ENCODE data around the gene TTL. TPM values are rescaled to one million over a fixed set of nuclear protein-coding genes. Genes with fewer than 3 reads are reported as not detected.
"Not testable (repeated sequence)": the region's sequence is repeated elsewhere in the genome, so short reads cannot be mapped to it uniquely, and the experiment has no call there.

TTL gene
- total RNA-seq, 6 experiments from 2014 or later = 48.4 to 65.1 (median 55.1) TPM

GRCh38 chr2:112438603-112439261 lies 43.2 kb upstream of the TTL start:
- not testable (repeated sequence) for DNase-seq; H3K36me3 Mint-ChIP-seq (ENCODE audit: low read depth); H3K4me1 Mint-ChIP-seq (ENCODE audit: low read depth); H3K4me3 Mint-ChIP-seq; H3K9me3 Mint-ChIP-seq; H3K27ac Mint-ChIP-seq
- peaks cover 10% of the 10 kb centered on the region for H3K27me3 Mint-ChIP-seq (ENCODE audit: insufficient read depth)

- H3K36me3 Mint-ChIP-seq (ENCODE audit: low read depth); H3K4me3 Mint-ChIP-seq; H3K27me3 Mint-ChIP-seq (ENCODE audit: insufficient read depth): not testable (repeated sequence)
Observed at GRCh38 chr2:112444256-112444655, 37.7 kb upstream of the TTL start.

GRCh38 chr2:112449854-112450253 lies 32.1 kb upstream of the TTL start:
- H3K4me3 Mint-ChIP-seq = no peak overlapping the region
- no peak for DNase-seq
- H3K27ac Mint-ChIP-seq = no peak overlapping the region
- peaks cover 6% of the 10 kb centered on the region for H3K27me3 Mint-ChIP-seq (ENCODE audit: insufficient read depth)
- H3K36me3 Mint-ChIP-seq (ENCODE audit: low read depth) = peaks cover 6% of the 10 kb centered on the region
- H3K9me3 Mint-ChIP-seq = peaks cover 12% of the 10 kb centered on the region
- TF ChIP-seq CTCF (IDR thresholded peaks at IDR 0.05) = no peak
- no peaks in the 10 kb centered on the region for H3K4me1 Mint-ChIP-seq (ENCODE audit: low read depth)

More at GRCh38 chr2:112444256-112444655, 37.7 kb upstream of the TTL start:
- H3K27ac Mint-ChIP-seq; H3K9me3 Mint-ChIP-seq; H3K4me1 Mint-ChIP-seq (ENCODE audit: low read depth); DNase-seq: not testable (repeated sequence)

- no peak overlapping the region for H3K4me3 Mint-ChIP-seq
- DNase-seq = no peak
Observed at GRCh38 chr2:112451317-112451716, 30.6 kb upstream of the TTL start.

GRCh38 chr2:112454586-112454985 lies 27.4 kb upstream of the TTL start:
- TF ChIP-seq CTCF (IDR thresholded peaks at IDR 0.05) = no peak
- Mint-ChIP-seq H3K27me3 (ENCODE audit: insufficient read depth) (peaks cover 29% of the 10 kb centered on the region), H3K4me1 (ENCODE audit: low read depth) (no peaks in the 10 kb centered on the region), H3K4me3 (no peak overlapping the region), H3K27ac (no peak overlapping the region), H3K36me3 (ENCODE audit: low read depth) (peaks cover 6% of the 10 kb centered on the region), H3K9me3 (peaks cover 12% of the 10 kb centered on the region)
- no peak for DNase-seq

More at GRCh38 chr2:112451317-112451716, 30.6 kb upstream of the TTL start:
- H3K9me3 Mint-ChIP-seq = peaks cover 12% of the 10 kb centered on the region
- TF ChIP-seq CTCF (IDR thresholded peaks at IDR 0.05) = no peak
- H3K36me3 Mint-ChIP-seq (ENCODE audit: low read depth) = peaks cover 6% of the 10 kb centered on the region
- no peaks in the 10 kb centered on the region for H3K4me1 Mint-ChIP-seq (ENCODE audit: low read depth)
- peaks cover 14% of the 10 kb centered on the region for H3K27me3 Mint-ChIP-seq (ENCODE audit: insufficient read depth)
- no peak overlapping the region for H3K27ac Mint-ChIP-seq

GRCh38 chr2:112459372-112459771 lies 22.6 kb upstream of the TTL start:
- peaks cover 28% of the 10 kb centered on the region for H3K27me3 Mint-ChIP-seq (ENCODE audit: insufficient read depth)
- H3K36me3 Mint-ChIP-seq (ENCODE audit: low read depth) = no peaks in the 10 kb centered on the region
- H3K27ac Mint-ChIP-seq = no peak overlapping the region
- TF ChIP-seq CTCF (IDR thresholded peaks at IDR 0.05) = no peak
- H3K4me3 Mint-ChIP-seq = no peak overlapping the region
- no peak for DNase-seq
- H3K4me1 Mint-ChIP-seq (ENCODE audit: low read depth) = no peaks in the 10 kb centered on the region
- no peaks in the 10 kb centered on the region for H3K9me3 Mint-ChIP-seq

Measured in HFFc6 (cell line).